Tibial nerve (tissue), 4 donors: ENCODE results near the gene CYB561D2.

ENCODE experiments used
- EP300 ChIP-seq, 2 donors: sonication (generic); formaldehyde crosslinking; IDR thresholded peaks; one replicate each; pipeline ENCODE4 v1.6.1; 2017; ENCODE audit warnings: antibody characterized with exemption in 2 of 2, mild to moderate bottlenecking in 1 of 2
- POLR2A ChIP-seq, 2 donors: fragments of 450-650 bp; IDR thresholded peaks; one replicate each; pipeline ENCODE4 v1.6.1; 2017; ENCODE audit warnings: antibody characterized with exemption in 2 of 2, mild to moderate bottlenecking in 2 of 2, moderate library complexity in 2 of 2
- TF ChIP-seq, protein P1 (sequence below), 5 experiments: fragments of 200-600 bp in 3 of 5; fragments of 450-650 bp in 2 of 5; sonication (generic) in 3 of 5; IDR thresholded peaks; one replicate each; pipeline ENCODE4 v1.5.1; 2016 to 2019; ENCODE audit warnings: antibody characterized with exemption in 5 of 5, mild to moderate bottlenecking in 3 of 5, moderate library complexity in 2 of 5

DNA sequence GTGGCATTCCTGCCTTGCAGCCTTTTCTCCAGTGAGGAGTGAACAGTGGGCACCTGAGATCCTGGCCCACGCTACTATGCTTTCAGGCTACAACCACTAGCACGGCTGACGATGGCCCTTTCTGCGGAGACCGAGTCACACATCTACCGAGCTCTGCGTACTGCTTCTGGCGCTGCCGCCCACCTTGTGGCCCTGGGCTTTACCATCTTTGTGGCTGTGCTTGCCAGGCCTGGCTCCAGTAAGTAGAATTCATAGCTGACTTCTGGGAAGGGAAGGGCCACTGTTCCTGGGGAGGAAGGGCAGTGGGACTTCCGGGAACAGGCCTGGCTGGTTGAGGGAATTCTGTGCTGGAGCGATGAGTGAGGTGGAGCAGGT, 648 bp downstream of the CYB561D2 start:
- TF ChIP-seq, protein P1, sequence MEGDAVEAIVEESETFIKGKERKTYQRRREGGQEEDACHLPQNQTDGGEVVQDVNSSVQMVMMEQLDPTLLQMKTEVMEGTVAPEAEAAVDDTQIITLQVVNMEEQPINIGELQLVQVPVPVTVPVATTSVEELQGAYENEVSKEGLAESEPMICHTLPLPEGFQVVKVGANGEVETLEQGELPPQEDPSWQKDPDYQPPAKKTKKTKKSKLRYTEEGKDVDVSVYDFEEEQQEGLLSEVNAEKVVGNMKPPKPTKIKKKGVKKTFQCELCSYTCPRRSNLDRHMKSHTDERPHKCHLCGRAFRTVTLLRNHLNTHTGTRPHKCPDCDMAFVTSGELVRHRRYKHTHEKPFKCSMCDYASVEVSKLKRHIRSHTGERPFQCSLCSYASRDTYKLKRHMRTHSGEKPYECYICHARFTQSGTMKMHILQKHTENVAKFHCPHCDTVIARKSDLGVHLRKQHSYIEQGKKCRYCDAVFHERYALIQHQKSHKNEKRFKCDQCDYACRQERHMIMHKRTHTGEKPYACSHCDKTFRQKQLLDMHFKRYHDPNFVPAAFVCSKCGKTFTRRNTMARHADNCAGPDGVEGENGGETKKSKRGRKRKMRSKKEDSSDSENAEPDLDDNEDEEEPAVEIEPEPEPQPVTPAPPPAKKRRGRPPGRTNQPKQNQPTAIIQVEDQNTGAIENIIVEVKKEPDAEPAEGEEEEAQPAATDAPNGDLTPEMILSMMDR (IDR thresholded peaks at IDR 0.05), result no peak
- TF ChIP-seq POLR2A (IDR thresholded peaks at IDR 0.05) (no peak), EP300 (IDR thresholded peaks at IDR 0.05) (no peak)
